Body of pancreas (tissue), 4 donors: Measurements from ENCODE around the gene VGLL3.

Source experiments
- CTCF ChIP-seq, 7 experiments: fragments of 450-650 bp in 4 of 7; fragments of 200-600 bp in 3 of 7; sonication (generic) in 3 of 7; IDR thresholded peaks; one replicate each; pipeline ENCODE4 v1.5.1; 2016 to 2019; ENCODE audit warnings: antibody characterized with exemption in 7 of 7
- POLR2A ChIP-seq, 3 donors: fragments of 450-650 bp; IDR thresholded peaks; one replicate each; pipeline ENCODE4 v1.6.1; 2016; ENCODE audit warnings: antibody characterized with exemption in 3 of 3, mild to moderate bottlenecking in 2 of 3

- no peak for TF ChIP-seq CTCF (IDR thresholded peaks at IDR 0.05)
- TF ChIP-seq POLR2A (IDR thresholded peaks at IDR 0.05) = no peak
Measured at GRCh38 chr3:87033205-87033604, 42.3 kb upstream of the VGLL3 start.
